SU-DHL-6 (cell line): Measurements from ENCODE around the gene HOXA7.

Source experiments
- H2AFZ ChIP-seq: fragments of 200-600 bp; sonication (generic); 2 replicates; pipeline ENCODE4 v1.6.1; 2014; ENCODE audit warnings: low read depth, mild to moderate bottlenecking, moderate library complexity, mixed read lengths, antibody characterized with exemption, low read length; ENCODE audit not compliant: severe bottlenecking
- H3F3A ChIP-seq: fragments of 200-600 bp; shearing (Covaris generic); 2 replicates; pipeline ENCODE4 v1.6.0; 2016; ENCODE audit warnings: antibody characterized with exemption, mild to moderate bottlenecking; ENCODE audit not compliant: insufficient read depth
- H3K27ac ChIP-seq: fragments of 200-600 bp; sonication (generic); 2 replicates; pipeline ENCODE4 v1.5.1; 2016; ENCODE audit warnings: low read depth, mild to moderate bottlenecking, low read length, moderate library complexity, mixed read lengths
- H3K27me3 ChIP-seq: fragments of 200-600 bp; sonication (generic), shearing (Covaris generic); 2 replicates; pipeline ENCODE4 v1.6.0; 2014; ENCODE audit warnings: mild to moderate bottlenecking, low read length
- H3K36me3 ChIP-seq: fragments of 200-600 bp; sonication (generic); 2 replicates; pipeline ENCODE4 v1.6.1; 2014; ENCODE audit warnings: mild to moderate bottlenecking, low read length, mixed read lengths
- H3K4me2 ChIP-seq: fragments of 300-600, 200-600 bp; shearing (Covaris generic), sonication (generic); 2 replicates; pipeline ENCODE4 v1.6.0; 2014; ENCODE audit warnings: low read length, low read depth, mild to moderate bottlenecking; ENCODE audit not compliant: poor library complexity, severe bottlenecking
- H3K4me3 ChIP-seq: fragments of 200-600 bp; sonication (generic); 2 replicates; pipeline ENCODE4 v1.5.1; 2014; ENCODE audit warnings: antibody characterized with exemption, low read length, mild to moderate bottlenecking, mixed read lengths; ENCODE audit not compliant: insufficient read depth, poor library complexity, severe bottlenecking
- H3K79me2 ChIP-seq: fragments of 200-600 bp; sonication (generic); 2 replicates; pipeline ENCODE4 v1.6.1; 2014; ENCODE audit warnings: mild to moderate bottlenecking, low read length, moderate library complexity; ENCODE audit not compliant: insufficient read depth
- H3K9ac ChIP-seq: fragments of 200-600 bp; sonication (generic); 2 replicates; pipeline ENCODE4 v1.7.0; 2014; ENCODE audit warnings: mild to moderate bottlenecking, low read length
- H3K9me2 ChIP-seq: fragments of 200-600 bp; sonication (generic); replicated peaks from 2 replicates; pipeline ENCODE4 v1.6.1; 2014; ENCODE audit warnings: low read length; ENCODE audit not compliant: insufficient read depth
- H3K9me3 ChIP-seq: fragments of 200-600 bp; sonication (generic); 2 replicates; pipeline ENCODE4 v1.6.1; 2014; ENCODE audit warnings: low read length, mixed read lengths; ENCODE audit not compliant: insufficient read depth
- H4K20me1 ChIP-seq: fragments of 200-600 bp; sonication (generic); 2 replicates; pipeline ENCODE4 v1.6.1; 2014; ENCODE audit warnings: low read depth, mild to moderate bottlenecking, antibody characterized with exemption, low read length, moderate library complexity, mixed read lengths
- EZH2phosphoT487 ChIP-seq: fragments of 200-600 bp; sonication (generic), shearing (Covaris generic); conservative IDR thresholded peaks from 2 replicates; pipeline ENCODE4 v1.6.1; 2018; ENCODE audit warnings: mild to moderate bottlenecking, antibody characterized with exemption, low read length, moderate library complexity, mixed read lengths
- TF ChIP-seq, protein P1 (sequence below): fragments of 200-600 bp; sonication (generic); IDR thresholded peaks from one replicate; pipeline ENCODE4 v1.5.1; 2017; ENCODE audit warnings: antibody characterized with exemption, mild to moderate bottlenecking, low read length, moderate library complexity; ENCODE audit not compliant: insufficient read depth, poor library complexity, severe bottlenecking

HOXA7 gene

GRCh38 chr7:27140126-27140857, 16.2 kb downstream of the HOXA7 start:
- Histone ChIP-seq H2AFZ (no peak overlapping the region), H3F3A (no peaks in the 10 kb centered on the region), H3K27me3 (no peaks in the 10 kb centered on the region), H4K20me1 (no peaks in the 10 kb centered on the region), H3K4me2 (no peak overlapping the region), H3K9me3 (no peaks in the 10 kb centered on the region), H3K79me2 (no peaks in the 10 kb centered on the region), H3K36me3 (no peaks in the 10 kb centered on the region), H3K9ac (no peak overlapping the region), H3K9me2 (no peaks in the 10 kb centered on the region), H3K4me3 (no peak overlapping the region), H3K27ac (no peak overlapping the region)
- TF ChIP-seq, protein P1, sequence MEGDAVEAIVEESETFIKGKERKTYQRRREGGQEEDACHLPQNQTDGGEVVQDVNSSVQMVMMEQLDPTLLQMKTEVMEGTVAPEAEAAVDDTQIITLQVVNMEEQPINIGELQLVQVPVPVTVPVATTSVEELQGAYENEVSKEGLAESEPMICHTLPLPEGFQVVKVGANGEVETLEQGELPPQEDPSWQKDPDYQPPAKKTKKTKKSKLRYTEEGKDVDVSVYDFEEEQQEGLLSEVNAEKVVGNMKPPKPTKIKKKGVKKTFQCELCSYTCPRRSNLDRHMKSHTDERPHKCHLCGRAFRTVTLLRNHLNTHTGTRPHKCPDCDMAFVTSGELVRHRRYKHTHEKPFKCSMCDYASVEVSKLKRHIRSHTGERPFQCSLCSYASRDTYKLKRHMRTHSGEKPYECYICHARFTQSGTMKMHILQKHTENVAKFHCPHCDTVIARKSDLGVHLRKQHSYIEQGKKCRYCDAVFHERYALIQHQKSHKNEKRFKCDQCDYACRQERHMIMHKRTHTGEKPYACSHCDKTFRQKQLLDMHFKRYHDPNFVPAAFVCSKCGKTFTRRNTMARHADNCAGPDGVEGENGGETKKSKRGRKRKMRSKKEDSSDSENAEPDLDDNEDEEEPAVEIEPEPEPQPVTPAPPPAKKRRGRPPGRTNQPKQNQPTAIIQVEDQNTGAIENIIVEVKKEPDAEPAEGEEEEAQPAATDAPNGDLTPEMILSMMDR = no peak
- no peak for TF ChIP-seq EZH2phosphoT487

DNA sequence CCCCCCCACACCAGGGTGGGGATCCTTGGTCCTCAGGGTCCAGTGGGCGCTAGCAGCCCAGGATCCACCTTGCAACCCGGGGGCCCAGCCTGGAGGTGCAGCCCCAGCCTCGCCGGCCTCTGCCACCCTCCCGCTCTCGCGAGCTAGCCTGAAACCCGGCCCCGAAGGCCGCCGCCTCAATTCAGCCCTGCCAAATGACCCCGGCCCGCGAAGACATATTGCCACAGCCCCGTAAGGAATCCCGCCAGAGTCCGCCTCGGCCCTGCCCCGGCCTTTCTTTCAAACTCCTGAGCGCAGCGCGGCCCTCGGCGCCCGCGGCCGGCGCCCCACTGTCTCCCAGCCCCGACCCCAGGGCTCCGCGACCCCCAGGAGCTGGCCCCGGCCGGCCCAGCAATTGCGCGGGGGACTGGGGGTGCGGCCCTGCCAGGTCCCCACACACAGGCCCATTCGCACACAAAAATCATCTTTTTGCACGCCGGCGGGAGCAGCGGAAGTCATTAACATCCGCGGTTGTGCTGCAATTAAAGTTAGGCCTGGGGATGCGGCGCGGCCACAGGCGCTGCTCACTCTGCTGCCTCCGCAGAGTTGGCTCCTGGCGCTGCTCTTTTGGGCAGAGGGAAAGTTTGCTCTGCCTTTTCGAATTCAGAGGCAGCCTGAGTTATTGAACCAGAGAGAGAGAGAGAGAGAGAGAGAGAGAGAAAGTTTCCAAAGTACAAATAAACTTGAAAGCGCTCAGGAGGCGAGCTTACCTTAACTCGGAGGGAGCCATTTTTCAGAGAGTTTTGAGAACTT, 16.9 kb downstream of the HOXA7 start:
- TF ChIP-seq, protein P1 = no peak
- no peak for TF ChIP-seq EZH2phosphoT487
- Histone ChIP-seq H3K4me3 (no peak overlapping the region), H3K9me3 (no peaks in the 10 kb centered on the region), H3K27me3 (no peaks in the 10 kb centered on the region), H3K27ac (no peak overlapping the region), H2AFZ (no peak overlapping the region), H3K36me3 (no peaks in the 10 kb centered on the region), H3K4me2 (no peak overlapping the region), H3K9me2 (no peaks in the 10 kb centered on the region), H3K79me2 (no peaks in the 10 kb centered on the region), H3F3A (no peaks in the 10 kb centered on the region), H3K9ac (no peak overlapping the region), H4K20me1 (no peaks in the 10 kb centered on the region)

DNA sequence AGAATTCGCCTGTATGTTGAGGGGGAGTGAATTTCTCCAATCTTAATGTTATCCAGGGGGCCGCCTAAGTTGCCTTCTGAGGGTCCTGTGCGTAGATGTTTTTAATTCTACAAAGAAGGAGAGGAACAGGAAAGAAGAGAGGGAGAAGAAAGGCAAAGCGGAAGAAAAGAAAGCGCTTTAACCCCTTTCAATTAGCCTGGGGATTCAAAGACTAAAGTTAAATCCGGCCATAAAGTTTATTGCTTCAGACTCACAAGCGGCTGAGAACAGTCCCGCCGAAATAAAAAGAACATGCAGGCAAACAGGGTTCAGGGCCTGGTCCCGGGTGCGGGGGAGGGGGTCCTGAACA, 17.5 kb downstream of the HOXA7 start:
- TF ChIP-seq, protein P1 = no peak
- no peak for TF ChIP-seq EZH2phosphoT487

More for the DNA sequence above, 17.5 kb downstream of the HOXA7 start:
- H3K27ac ChIP-seq = no peak overlapping the region
- no peak overlapping the region for H2AFZ ChIP-seq
- no peaks in the 10 kb centered on the region for H3K9me3 ChIP-seq
- no peak overlapping the region for H3K9ac ChIP-seq
- no peak overlapping the region for H3K4me3 ChIP-seq
- H3K4me2 ChIP-seq = no peak overlapping the region
- H3K9me2 ChIP-seq = no peaks in the 10 kb centered on the region
- H3K36me3 ChIP-seq = no peaks in the 10 kb centered on the region
- H3F3A ChIP-seq = no peaks in the 10 kb centered on the region
- no peaks in the 10 kb centered on the region for H3K79me2 ChIP-seq
- no peaks in the 10 kb centered on the region for H3K27me3 ChIP-seq
- H4K20me1 ChIP-seq = no peaks in the 10 kb centered on the region
